Liver (tissue), 3 donors: ENCODE measurements around the gene ARRDC4.
"Not testable (repeated sequence)": the region's sequence is repeated elsewhere in the genome, so short reads cannot be mapped to it uniquely, and the experiment has no call there.

Experiments used
- CTCF ChIP-seq: fragments of 150-350 bp; IDR thresholded peaks from 2 replicates; pipeline ENCODE4 v1.5.1; 2017; ENCODE audit warnings: improper control_type of control experiment, low read depth, low read length; ENCODE audit not compliant: missing input control
- EGR1 ChIP-seq, 2 donors: IDR thresholded peaks; 2 replicates each; pipeline ENCODE4 v1.6.1; 2016 to 2018; ENCODE audit warnings: antibody characterized with exemption in 2 of 2, low read depth in 2 of 2
- HNF4A ChIP-seq, 2 donors: conservative IDR thresholded peaks; 2 replicates each; pipeline ENCODE4 v1.6.1; 2016; ENCODE audit warnings: antibody characterized with exemption in 2 of 2, mild to moderate bottlenecking in 2 of 2
- MAX ChIP-seq: IDR thresholded peaks from 2 replicates; pipeline ENCODE4 v1.6.1; 2016; ENCODE audit warnings: antibody characterized with exemption
- RAD21 ChIP-seq, 2 donors: IDR thresholded peaks; 2 replicates each; pipeline ENCODE4 v1.6.1; 2016; ENCODE audit warnings: antibody characterized with exemption in 2 of 2, mild to moderate bottlenecking in 2 of 2
- REST ChIP-seq: IDR thresholded peaks from 2 replicates; pipeline ENCODE4 v1.6.1; 2016; ENCODE audit warnings: antibody characterized with exemption, mild to moderate bottlenecking
- RXRA ChIP-seq, 2 donors: IDR thresholded peaks; 2 replicates each; pipeline ENCODE4 v1.6.1; 2017 to 2018; ENCODE audit warnings: antibody characterized with exemption in 2 of 2, mild to moderate bottlenecking in 1 of 2
- SP1 ChIP-seq: IDR thresholded peaks from 2 replicates; pipeline ENCODE4 v1.6.1; 2018; ENCODE audit warnings: antibody characterized with exemption, mild to moderate bottlenecking
- YY1 ChIP-seq: IDR thresholded peaks from 2 replicates; pipeline ENCODE4 v1.6.1; 2016; ENCODE audit warnings: antibody characterized with exemption, mild to moderate bottlenecking
- donor health status: healthy.
- donor health status: healthy.

GRCh38 chr15:97985979-97986378, 25.5 kb downstream of the ARRDC4 start:
- not testable (repeated sequence) for TF ChIP-seq CTCF; HNF4A (conservative IDR thresholded peaks at IDR 0.05); REST; SP1; MAX; RAD21 (IDR thresholded peaks at IDR 0.05); EGR1 (IDR thresholded peaks at IDR 0.05; ENCODE audit: low read depth in 2 of 2); RXRA (IDR thresholded peaks at IDR 0.05); YY1
